ENCODE measurements around the gene SPAG4.

Gene SPAG4

GRCh38 chr20:35578469-35578868 lies 37.2 kb upstream of the SPAG4 start:
- H3K4me3 ChIP-seq (ENCODE audit: low read depth, low read length), result no peak overlapping the region
- no peak for DNase-seq (ENCODE audit: low read depth, low spot score)
- ChIA-PET POLR2A (no interaction called here), CTCF (interaction anchor here (0.9 to 1.0 kb wide), 2 partner anchors 10 to 27 kb away, joined by 3 read pairs; no protein-coding TSS in a partner anchor)
- TF ChIP-seq, protein P1, sequence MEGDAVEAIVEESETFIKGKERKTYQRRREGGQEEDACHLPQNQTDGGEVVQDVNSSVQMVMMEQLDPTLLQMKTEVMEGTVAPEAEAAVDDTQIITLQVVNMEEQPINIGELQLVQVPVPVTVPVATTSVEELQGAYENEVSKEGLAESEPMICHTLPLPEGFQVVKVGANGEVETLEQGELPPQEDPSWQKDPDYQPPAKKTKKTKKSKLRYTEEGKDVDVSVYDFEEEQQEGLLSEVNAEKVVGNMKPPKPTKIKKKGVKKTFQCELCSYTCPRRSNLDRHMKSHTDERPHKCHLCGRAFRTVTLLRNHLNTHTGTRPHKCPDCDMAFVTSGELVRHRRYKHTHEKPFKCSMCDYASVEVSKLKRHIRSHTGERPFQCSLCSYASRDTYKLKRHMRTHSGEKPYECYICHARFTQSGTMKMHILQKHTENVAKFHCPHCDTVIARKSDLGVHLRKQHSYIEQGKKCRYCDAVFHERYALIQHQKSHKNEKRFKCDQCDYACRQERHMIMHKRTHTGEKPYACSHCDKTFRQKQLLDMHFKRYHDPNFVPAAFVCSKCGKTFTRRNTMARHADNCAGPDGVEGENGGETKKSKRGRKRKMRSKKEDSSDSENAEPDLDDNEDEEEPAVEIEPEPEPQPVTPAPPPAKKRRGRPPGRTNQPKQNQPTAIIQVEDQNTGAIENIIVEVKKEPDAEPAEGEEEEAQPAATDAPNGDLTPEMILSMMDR (IDR thresholded peaks at IDR 0.05; ENCODE audit: insufficient read depth, low read length, missing control alignments), result no peak

GRCh38 chr20:35579196-35579595 lies 36.4 kb upstream of the SPAG4 start:
- TF ChIP-seq, protein P1 (IDR thresholded peaks at IDR 0.05; ENCODE audit: insufficient read depth, low read length, missing control alignments), result no peak
- no peak for DNase-seq (ENCODE audit: low read depth, low spot score)
- ChIA-PET CTCF (interaction anchor here (0.9 to 1.0 kb wide), 2 partner anchors 9 to 26 kb away, joined by 3 read pairs; no protein-coding TSS in a partner anchor), POLR2A (no interaction called here)
- H3K4me3 ChIP-seq (ENCODE audit: low read depth, low read length), result no peak overlapping the region

- ChIA-PET POLR2A (no interaction called here), CTCF (no interaction called here)
- TF ChIP-seq, protein P1 (IDR thresholded peaks at IDR 0.05; ENCODE audit: insufficient read depth, low read length, missing control alignments), result no peak
- no peak overlapping the region for H3K4me3 ChIP-seq (ENCODE audit: low read depth, low read length)
- no peak for DNase-seq (ENCODE audit: low read depth, low spot score)
Observed at GRCh38 chr20:35582131-35582530, 33.5 kb upstream of the SPAG4 start.

DNA sequence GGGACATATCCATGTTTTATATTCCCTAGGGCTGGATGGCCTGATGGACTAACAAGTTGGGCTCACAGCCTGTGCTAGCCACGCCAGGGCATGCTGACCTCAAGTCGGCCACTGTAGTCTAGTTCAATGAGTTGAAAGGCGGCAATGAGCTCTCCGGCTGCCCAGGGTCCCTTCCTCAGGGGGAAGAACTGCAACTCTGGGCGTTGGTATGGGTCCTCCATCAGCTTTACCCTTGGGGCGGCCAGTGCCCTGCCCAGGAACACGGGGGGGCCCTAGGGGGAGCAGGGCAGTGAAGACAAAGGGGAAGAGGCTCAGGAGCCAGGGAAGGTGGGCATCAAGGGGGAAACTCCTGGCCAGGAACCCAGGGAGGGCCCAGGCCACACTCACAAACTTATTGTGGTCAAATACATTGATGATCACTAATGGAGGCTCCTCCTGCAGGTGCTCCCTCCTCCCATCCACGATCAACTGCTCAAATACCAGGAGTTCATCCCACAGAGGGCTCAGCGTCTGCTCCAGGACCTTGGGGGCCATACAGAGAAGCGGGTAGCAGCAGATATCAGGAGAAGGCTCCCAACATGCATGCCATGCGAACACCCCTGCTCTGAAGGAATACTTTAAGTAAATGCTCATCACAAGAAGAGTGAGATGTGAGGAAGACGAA lies 32.8 kb upstream of the SPAG4 start:
- POLR2A ChIA-PET, result no interaction called here
- CTCF ChIA-PET, result interaction anchor here (1.1 kb wide), 1 partner anchor 12 kb away, joined by 3 read pairs; no protein-coding TSS in a partner anchor
- no peak overlapping the region for H3K4me3 ChIP-seq (ENCODE audit: low read depth, low read length)
- TF ChIP-seq, protein P1 (IDR thresholded peaks at IDR 0.05; ENCODE audit: insufficient read depth, low read length, missing control alignments), result no peak
- DNase-seq (ENCODE audit: low read depth, low spot score), result no peak

- DNase-seq (ENCODE audit: low read depth, low spot score), result no peak
- no peak overlapping the region for H3K4me3 ChIP-seq (ENCODE audit: low read depth, low read length)
- CTCF ChIA-PET, result interaction anchor here (1.1 to 1.2 kb wide), 2 partner anchors 13 to 121 kb away, joined by 3 read pairs; no protein-coding TSS in a partner anchor
- POLR2A ChIA-PET, result no interaction called here
- TF ChIP-seq, protein P1 (IDR thresholded peaks at IDR 0.05; ENCODE audit: insufficient read depth, low read length, missing control alignments), result no peak
Observed at GRCh38 chr20:35583636-35584560, 31.7 kb upstream of the SPAG4 start.

All from AG04449 (cell line).